ENCODE results near the gene E4F1. TPM values are rescaled to one million over a fixed set of nuclear protein-coding genes. Genes with fewer than 3 reads are reported as not detected.

Gene E4F1
- total and polyA plus RNA-seq, 10 of the 15 experiments (the other 5 are each of a cell fraction or from before 2014, with no cell fraction given), result 0.23 to 36.5 (median 14.5) TPM

DNA sequence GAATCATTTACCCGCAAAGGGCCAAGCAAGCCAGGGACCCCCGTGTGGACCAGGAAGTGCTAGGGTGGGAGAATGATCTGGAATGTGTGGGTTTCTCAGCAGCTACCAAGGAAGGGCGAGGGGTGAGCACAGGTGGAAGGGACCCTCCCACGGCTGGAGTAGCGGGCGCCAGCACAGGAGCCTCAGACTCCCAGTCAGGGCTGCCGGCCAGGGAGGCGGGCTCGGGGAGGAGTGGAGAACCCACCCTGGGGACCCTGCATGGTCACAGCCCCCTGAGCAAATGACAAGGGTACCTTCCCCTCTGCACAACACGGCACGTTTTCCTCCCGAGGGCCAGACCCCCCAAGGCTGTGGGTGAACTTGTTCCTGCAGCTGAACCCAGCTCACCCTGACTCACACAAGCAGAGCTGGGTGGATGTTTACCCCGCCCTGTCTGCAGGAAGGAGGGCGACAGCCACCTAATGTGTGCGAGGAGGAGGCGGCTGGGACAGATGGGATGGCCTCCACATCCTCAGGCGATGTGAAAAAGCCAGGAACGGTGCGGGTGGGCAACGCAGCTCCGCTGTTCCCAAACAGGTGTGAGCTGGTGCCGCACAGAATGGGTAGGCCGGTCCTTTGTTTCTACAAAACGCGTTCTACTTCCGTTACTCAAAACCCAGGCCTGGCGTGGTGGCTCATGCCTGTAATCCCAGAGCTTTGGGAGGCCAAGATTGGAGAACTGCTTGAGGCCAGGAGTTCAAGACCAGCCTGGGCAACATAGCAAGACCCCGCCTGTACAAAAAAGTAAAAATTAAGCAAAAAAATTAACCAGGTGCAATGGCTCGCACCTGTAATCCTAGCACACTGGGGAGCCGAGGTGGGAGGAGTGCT is 21.8 kb downstream of the E4F1 start (continued):
- TF ChIP-seq, protein P1, sequence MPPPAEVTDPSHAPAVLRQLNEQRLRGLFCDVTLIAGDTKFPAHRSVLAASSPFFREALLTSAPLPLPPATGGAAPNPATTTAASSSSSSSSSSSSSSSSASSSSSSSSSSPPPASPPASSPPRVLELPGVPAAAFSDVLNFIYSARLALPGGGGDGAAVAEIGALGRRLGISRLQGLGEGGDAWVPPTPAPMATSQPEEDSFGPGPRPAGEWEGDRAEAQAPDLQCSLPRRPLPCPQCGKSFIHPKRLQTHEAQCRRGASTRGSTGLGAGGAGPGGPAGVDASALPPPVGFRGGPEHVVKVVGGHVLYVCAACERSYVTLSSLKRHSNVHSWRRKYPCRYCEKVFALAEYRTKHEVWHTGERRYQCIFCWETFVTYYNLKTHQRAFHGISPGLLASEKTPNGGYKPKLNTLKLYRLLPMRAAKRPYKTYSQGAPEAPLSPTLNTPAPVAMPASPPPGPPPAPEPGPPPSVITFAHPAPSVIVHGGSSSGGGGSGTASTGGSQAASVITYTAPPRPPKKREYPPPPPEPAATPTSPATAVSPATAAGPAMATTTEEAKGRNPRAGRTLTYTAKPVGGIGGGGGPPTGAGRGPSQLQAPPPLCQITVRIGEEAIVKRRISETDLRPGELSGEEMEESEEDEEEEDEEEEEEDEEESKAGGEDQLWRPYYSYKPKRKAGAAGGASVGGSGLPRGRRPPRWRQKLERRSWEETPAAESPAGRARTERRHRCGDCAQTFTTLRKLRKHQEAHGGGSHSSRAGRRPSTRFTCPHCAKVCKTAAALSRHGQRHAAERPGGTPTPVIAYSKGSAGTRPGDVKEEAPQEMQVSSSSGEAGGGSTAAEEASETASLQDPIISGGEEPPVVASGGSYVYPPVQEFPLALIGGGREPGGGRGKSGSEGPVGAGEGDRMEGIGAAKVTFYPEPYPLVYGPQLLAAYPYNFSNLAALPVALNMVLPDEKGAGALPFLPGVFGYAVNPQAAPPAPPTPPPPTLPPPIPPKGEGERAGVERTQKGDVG (CRISPR knock-in tag; IDR thresholded peaks at IDR 0.05), result no peak
- no peak for TF ChIP-seq CBFB (IDR thresholded peaks at IDR 0.05; ENCODE audit: low read depth)
- TF ChIP-seq LARP7 (IDR thresholded peaks at IDR 0.05), result no peak
- TF ChIP-seq KDM1A (IDR thresholded peaks at IDR 0.05; ENCODE audit: borderline replicate concordance), result no peak
- no peak for TF ChIP-seq ZZZ3 (IDR thresholded peaks at IDR 0.05; ENCODE audit: control insufficient read depth, insufficient read length, low read depth)
- no peak for TF ChIP-seq MXI1 (IDR thresholded peaks at IDR 0.05; ENCODE audit: low read depth, low read length)
- TF ChIP-seq POLR2A (IDR thresholded peaks at IDR 0.05; ENCODE audit: low read depth, low read length), result no peak
- no peak for TF ChIP-seq SUPT20H (IDR thresholded peaks at IDR 0.05; ENCODE audit: borderline replicate concordance, control insufficient read depth, low read depth, low read length)
- no peak for TF ChIP-seq ZSCAN29 (IDR thresholded peaks at IDR 0.05)
- TF ChIP-seq STAT1 (conservative IDR thresholded peaks at IDR 0.05), result no peak
